ENCODE results near the gene MT3.
A peak's percentile ranks its signal among the peaks of the same experiment; 100 is the strongest.

MT3 gene

GRCh38 chr16:56631832-56632155 lies 42.5 kb downstream of the MT3 start:
- DNase-seq, result no peak

DNA sequence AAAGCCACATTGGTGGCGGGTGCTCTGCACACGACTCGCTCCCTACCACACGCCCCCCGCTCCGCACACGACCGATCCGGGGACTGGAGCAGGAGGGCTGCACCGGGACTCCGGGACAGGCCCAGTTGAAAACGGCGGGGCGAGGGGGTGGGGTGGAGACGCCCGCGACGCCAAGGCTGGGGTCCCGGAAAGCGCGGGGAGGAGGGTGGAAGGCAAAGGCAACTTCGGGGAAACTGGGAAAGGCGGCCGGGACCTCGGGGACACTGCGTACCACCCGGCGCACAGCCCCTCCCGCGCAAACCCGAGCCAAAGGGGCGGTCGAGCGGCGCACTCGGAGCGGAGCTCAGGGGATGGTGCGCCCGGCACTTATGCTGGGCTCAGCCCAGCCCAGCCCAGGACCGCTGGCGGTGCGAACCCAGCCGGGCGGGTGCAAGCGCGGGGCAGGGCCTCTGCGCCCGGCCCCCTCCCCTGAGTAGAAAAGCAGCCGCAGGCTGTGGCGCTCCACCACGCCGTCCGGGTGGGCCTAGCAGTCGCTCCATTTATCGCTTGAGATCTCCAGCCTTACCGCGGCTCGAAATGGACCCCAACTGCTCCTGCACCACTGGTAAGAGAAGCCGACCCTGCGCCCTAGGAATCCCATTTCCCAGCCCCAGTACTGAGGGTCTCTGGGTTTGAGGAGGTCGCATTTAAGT lies 43.0 kb downstream of the MT3 start, which contains the start of gene MT1M:
TSS of gene MT1M (plus strand) at position 504 of the 692 bp plus-strand sequence. CDS start at position 577, 73 bp downstream.
- DNase-seq, result peak in 1 of 2 experiments; percentile 45

DNA sequence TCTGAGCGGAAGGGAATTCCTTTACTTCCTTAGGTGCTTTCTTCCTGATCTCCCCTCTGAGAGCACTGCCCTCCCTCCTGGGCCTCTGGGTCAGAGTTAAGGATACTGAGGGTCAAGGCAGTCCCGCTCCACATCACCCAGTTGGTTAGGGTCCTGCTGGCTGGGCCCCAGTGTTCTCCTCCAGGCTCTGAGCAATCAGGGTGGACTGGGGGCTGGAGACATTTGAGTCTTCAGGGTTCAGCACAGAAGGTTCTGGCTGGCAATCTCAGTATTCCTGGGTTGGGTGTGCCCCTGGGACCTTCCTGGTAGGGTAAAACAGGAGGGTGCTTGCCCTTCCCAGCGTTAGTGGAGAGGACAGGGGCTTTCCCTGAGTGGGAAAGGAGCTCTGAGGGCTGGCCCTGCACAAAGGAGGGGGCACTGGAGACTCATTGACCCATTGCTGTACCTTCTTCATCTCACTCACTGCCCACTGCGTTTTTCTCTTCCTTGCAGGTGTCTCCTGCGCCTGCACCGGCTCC lies 43.6 kb downstream of the MT3 start:
- DNase-seq, result no peak

DNA sequence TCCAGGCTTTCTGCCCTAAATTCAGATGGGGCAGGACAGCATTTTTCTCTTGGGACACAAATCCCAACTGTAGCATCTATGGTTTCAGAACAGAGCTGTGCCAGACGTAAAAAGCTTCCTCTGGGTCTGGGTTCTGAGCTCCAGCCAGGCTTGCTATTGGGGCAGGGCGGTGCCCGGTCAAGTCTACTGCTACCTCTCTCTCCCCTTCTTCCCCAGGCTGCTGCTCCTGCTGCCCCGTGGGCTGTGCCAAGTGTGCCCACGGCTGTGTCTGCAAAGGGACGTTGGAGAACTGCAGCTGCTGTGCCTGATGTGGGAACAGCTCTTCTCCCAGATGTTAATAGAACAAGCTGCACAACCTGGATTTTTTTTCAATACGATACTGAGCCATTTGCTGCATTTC lies 44.2 kb downstream of the MT3 start:
- DNase-seq, result no peak

DNA sequence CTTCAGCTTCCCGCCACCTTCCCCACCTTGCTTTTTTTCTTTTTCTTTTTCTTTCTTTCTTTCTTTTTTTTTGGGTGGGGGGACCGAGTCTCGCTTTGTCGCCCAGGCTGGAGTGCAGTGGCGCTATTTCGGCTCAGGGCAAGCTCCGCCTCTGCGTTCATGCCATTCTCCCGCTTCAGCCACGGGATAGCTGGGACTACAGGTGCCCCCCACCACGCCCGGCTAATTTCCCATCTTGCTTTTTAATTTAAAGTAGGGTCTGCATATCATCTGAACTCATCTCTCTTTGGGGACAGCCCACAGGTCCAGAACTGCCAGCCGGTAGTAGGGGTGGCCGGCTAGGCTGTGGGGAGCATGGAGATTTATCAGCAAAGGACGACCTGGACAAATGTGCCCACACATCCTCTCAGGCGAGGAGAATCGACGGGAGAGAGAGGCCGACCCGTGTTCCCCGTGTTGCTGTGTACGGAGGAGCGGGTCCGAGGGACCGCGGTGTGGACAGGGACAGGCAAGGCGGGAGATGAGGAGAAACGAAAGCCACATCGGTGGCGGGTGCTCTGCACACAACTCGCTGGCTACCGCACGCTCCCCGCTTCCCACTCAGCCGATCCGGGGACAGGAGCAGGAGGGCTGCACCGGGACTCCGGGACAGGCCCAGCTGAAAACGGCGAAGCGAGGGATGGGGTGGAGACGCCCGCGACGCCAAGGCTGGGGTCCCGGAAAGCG lies 45.5 kb downstream of the MT3 start:
- DNase-seq, result no peak

- DNase-seq, result no peak
These were observed 46.2 kb downstream of the MT3 start for GRCh38 chr16:56635441-56635967.

- DNase-seq, result no peak
These were observed 47.5 kb downstream of the MT3 start for GRCh38 chr16:56636616-56637413.

DNA sequence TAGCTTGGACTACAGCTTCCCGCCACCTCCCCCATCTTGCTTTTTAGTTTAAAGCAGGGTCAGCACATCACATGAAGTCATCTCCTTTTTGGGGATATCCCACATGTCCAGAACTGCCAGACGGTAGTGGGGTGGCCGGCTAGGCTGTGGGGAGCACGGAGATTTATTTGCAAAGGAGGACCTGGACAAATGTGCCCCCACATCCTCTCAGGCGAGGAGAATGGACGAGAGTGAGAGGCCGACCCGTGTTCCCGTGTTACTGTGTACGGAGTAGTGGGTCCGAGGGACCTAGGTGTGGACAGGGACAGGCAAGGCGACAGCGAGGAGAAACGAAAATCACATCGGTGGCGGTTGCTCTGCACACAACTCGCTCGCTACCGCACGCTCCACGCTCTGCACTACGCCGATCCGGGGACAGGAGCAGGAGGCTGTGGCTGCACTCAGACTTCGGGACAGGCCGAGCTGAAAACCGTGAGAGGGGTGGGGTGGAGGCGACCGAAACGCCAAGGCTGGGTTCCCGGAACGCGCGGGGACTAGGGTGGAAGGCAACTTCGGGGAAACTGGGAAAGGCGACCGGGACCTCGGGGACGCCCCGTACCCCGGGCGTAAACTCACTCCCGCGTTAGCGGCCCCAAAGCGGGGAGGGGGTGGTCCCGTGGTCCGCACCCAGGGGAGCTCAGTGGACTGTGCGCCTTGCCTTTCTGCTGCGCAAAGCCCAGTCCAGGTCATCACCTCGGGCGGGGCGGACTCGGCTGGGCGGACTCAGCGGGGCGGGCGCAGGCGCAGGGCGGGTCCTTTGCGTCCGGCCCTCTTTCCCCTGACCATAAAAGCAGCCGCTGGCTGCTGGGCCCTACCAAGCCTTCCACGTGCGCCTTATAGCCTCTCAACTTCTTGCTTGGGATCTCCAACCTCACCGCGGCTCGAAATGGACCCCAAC lies 48.8 kb downstream of the MT3 start, which contains the start of gene MT1A:
TSS of gene MT1A (plus strand) at position 853 of the 937 bp plus-strand sequence. CDS start at position 926, 73 bp downstream.
- peak in 1 of 2 experiments; percentile 43 for DNase-seq

DNA sequence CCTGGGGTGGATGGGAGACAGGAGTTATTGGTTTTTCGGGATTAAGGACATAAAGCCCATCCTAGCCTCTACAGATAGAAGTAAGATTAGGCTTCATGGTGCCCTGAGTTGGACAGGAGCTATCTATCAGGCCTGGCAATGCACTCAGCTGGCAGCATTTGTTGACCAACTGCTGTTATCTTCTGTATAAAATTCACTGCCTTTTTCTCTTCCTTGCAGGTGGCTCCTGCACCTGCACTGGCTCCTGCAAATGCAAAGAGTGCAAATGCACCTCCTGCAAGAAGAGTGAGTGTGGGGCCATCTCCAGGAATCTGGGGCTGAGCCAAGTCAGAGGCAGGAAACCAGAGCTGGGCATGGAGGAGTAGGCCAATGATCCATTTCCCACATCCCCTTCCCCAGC lies 49.7 kb downstream of the MT3 start:
- DNase-seq, result no peak

DNA sequence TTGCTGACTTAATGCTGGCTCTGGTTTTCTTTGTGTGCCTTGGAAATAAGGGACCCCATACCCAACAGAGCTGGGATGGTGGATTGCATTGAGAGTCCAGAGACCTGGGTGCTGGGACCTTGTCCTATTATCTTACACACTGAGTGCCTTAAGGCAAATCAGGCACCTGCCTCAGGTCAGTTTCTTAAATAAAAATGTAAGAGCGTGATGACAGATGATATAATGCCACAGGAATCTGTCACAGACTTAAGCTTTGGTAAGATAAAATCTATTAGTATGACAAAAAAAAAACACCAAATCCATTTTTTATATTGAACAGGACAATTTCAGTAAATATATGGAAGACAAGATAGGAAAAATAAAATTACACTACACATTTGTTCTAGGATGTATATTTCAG lies 50.7 kb downstream of the MT3 start:
- DNase-seq, result no peak

Data from NCI-H526 (cell line).